A673 (cell line): ENCODE data around the gene SEPHS2. TPM values are rescaled to one million over a fixed set of nuclear protein-coding genes. Genes with fewer than 3 reads are reported as not detected.

Source experiments
- BruUV-seq: library from RNA; stranded (reverse); fragments of 400-500 nt; replicated peaks from 2 replicates; lab custom pipeline; 2021; lab: Mats Ljungman, UMichigan
- CTCF ChIA-PET: fragments of 300-600 bp; sonication (Branson Sonifier 250); formaldehyde crosslinking; loops from one replicate; lab custom pipeline; 2022; ENCODE audit warnings: antibody characterized with exemption; lab: Charles Lee
- POLR2A ChIA-PET: fragments of 300-600 bp; sonication (Branson Sonifier 250); formaldehyde crosslinking; loops from one replicate; lab custom pipeline; 2022; ENCODE audit warnings: antibody characterized with exemption; ENCODE audit not compliant: low non-redundant PET; lab: Charles Lee
- DNase-seq: peaks from one replicate; pipeline ENCODE4 v3.0.0-alpha.2; 2015; ENCODE audit warnings: low spot score
- H3K27ac ChIP-seq: fragments of 200-600 bp; sonication (generic); 2 replicates; pipeline ENCODE4 v1.5.1; 2016; ENCODE audit warnings: mixed run types, low read depth, mild to moderate bottlenecking, mixed read lengths, antibody characterized with exemption, low read length; ENCODE audit not compliant: poor library complexity, severe bottlenecking
- H3K27me3 ChIP-seq: fragments of 200-600 bp; sonication (generic); replicated peaks from 2 replicates; pipeline ENCODE4 v1.6.1; 2017; ENCODE audit warnings: mixed run types, low read depth, mild to moderate bottlenecking, mixed read lengths, antibody characterized with exemption, low read length; ENCODE audit not compliant: insufficient read depth, poor library complexity
- H3K36me3 ChIP-seq: fragments of 200-600 bp; sonication (generic); 2 replicates; pipeline ENCODE4 v1.6.1; 2016; ENCODE audit warnings: mixed run types, mild to moderate bottlenecking, mixed read lengths, antibody characterized with exemption, low read length; ENCODE audit not compliant: insufficient read depth, poor library complexity, severe bottlenecking
- H3K4me1 ChIP-seq: fragments of 200-600 bp; sonication (generic); 2 replicates; pipeline ENCODE4 v1.6.1; 2017; ENCODE audit warnings: mixed run types, mild to moderate bottlenecking, mixed read lengths, antibody characterized with exemption, low read length; ENCODE audit not compliant: insufficient read depth, poor library complexity, severe bottlenecking
- H3K4me3 ChIP-seq: fragments of 200-600 bp; sonication (generic); 2 replicates; pipeline ENCODE4 v1.5.1; 2016; ENCODE audit warnings: low read depth, mixed run types, mild to moderate bottlenecking, mixed read lengths, low read length; ENCODE audit not compliant: poor library complexity, severe bottlenecking
- H3K9me3 ChIP-seq: fragments of 200-600 bp; sonication (generic); 2 replicates; pipeline ENCODE4 v1.6.1; 2016; ENCODE audit warnings: mixed run types, low read depth, mild to moderate bottlenecking, mixed read lengths, antibody characterized with exemption, low read length; ENCODE audit not compliant: poor library complexity, severe bottlenecking
- CTCF ChIP-seq: fragments of 300-800, 200-600 bp; sonication (generic); conservative IDR thresholded peaks from 2 replicates; pipeline ENCODE4 v1.5.1; 2017; ENCODE audit warnings: low read depth, mild to moderate bottlenecking, antibody characterized with exemption, low read length, moderate library complexity, mixed read lengths
- EZH2 ChIP-seq: fragments of 200-600 bp; sonication (generic); IDR thresholded peaks from 2 replicates; pipeline ENCODE4 v1.6.1; 2017; ENCODE audit warnings: borderline replicate concordance, low read depth, mild to moderate bottlenecking, mixed read lengths, antibody characterized with exemption, low read length; ENCODE audit not compliant: poor library complexity, severe bottlenecking
- intact Hi-C: fragments of 100-400 bp; cut with micrococcal nuclease; formaldehyde crosslinking; loops from one replicate; pipeline ENCODE4 v1.10.0; 2022; ENCODE audit not compliant: unreplicated experiment
- total RNA-seq: library from RNA; stranded (reverse); gene quantifications from 2 replicates; pipeline ENCODE4 v1.2.3, GENCODE V29; 2021

Gene SEPHS2
- total RNA-seq, 1 experiment from 2014 or later: 54.2 TPM

- ChIA-PET CTCF (interaction anchor here (0.8 to 1.3 kb wide), 9 partner anchors 13 to 198 kb away, joined by 3 to 18 read pairs (median 7); partner anchors contain the start of genes SEPHS2, ZNF689 and ZNF771), POLR2A (no interaction called here)
- Histone ChIP-seq H3K9me3 (no peaks in the 10 kb centered on the region), H3K27me3 (no peaks in the 10 kb centered on the region), H3K4me1 (peaks cover 10% of the 10 kb centered on the region), H3K4me3 (peak overlapping the region; percentile 61), H3K36me3 (peaks cover 6% of the 10 kb centered on the region), H3K27ac (peak overlapping the region; percentile 30)
- TF ChIP-seq EZH2 (no peak), CTCF (peak; percentile 4)
- no TSS peak for BruUV-seq
- intact Hi-C loops: loop anchor here (1.0 kb wide), 2 partner anchors 168 to 185 kb away; no protein-coding TSS in a partner anchor
- DNase-seq: no peak
Measured at GRCh38 chr16:30430428-30430970, 15.2 kb downstream of the SEPHS2 start.

- Histone ChIP-seq H3K4me3 (peak within 1 kb of the TSS; percentile 61), H3K27ac (peak within 1 kb of the TSS; percentile 47), H3K9me3 (no peaks in the 10 kb centered on the region), H3K4me1 (peaks cover 10% of the 10 kb centered on the region), H3K27me3 (no peaks in the 10 kb centered on the region), H3K36me3 (peaks cover 6% of the 10 kb centered on the region)
- DNase-seq: peak; percentile 100
- ChIA-PET POLR2A (interaction anchor here (0.6 to 0.8 kb wide), 2 partner anchors 10 to 11 kb away, joined by 3 read pairs; no protein-coding TSS in a partner anchor), CTCF (interaction anchor here (0.6 to 1.3 kb wide), 20 partner anchors 11 to 208 kb away, joined by 3 to 18 read pairs (median 4); partner anchors contain the start of genes SEPHS2, TBC1D10B, ZNF689 and ZNF771)
- intact Hi-C loops: loop anchor here (1.0 kb wide), 2 partner anchors 168 to 185 kb away; no protein-coding TSS in a partner anchor
- no TSS peak for BruUV-seq
- TF ChIP-seq CTCF (peak; percentile 91), EZH2 (no peak)
Measured at GRCh38 chr16:30429678-30430427, 15.8 kb downstream of the SEPHS2 start, which contains the start of gene DCTPP1. TSS of gene DCTPP1 (minus strand) at chr16:30430030. CDS start at chr16:30429980, 50 bp downstream.

- Histone ChIP-seq H3K27me3 (no peaks in the 10 kb centered on the region), H3K36me3 (peaks cover 8% of the 10 kb centered on the region), H3K4me3 (peak overlapping the region; percentile 61), H3K9me3 (no peaks in the 10 kb centered on the region), H3K4me1 (peaks cover 10% of the 10 kb centered on the region), H3K27ac (peak overlapping the region; percentile 47)
- DNase-seq: no peak
- TF ChIP-seq EZH2 (no peak), CTCF (no peak)
- POLR2A ChIA-PET: interaction anchor here (0.6 to 0.8 kb wide), 2 partner anchors 11 kb away, joined by 3 read pairs; no protein-coding TSS in a partner anchor
- CTCF ChIA-PET: interaction anchor here (0.6 to 1.3 kb wide), 20 partner anchors 10 to 209 kb away, joined by 3 to 18 read pairs (median 4); partner anchors contain the start of genes SEPHS2, TBC1D10B, ZNF689 and ZNF771
- intact Hi-C loops: no loop called here
- BruUV-seq: TSS peak; percentile 57
Measured at GRCh38 chr16:30429418-30429677, 16.3 kb downstream of the SEPHS2 start.
